Endometrium (tissue), 2 donors: ENCODE data around the gene NLRC5.

Experiments used
- FAIRE-seq: peaks from 2 replicates; lab custom pipeline; 2012; peaks lifted over from hg19 to GRCh38; lab: Jason Lieb, UNC
- donor health status: control.
- donor health status: control.

NLRC5 gene

GRCh38 chr16:57126411-57126810, 137.1 kb downstream of the NLRC5 start:
- FAIRE-seq = no peak

- no peak for FAIRE-seq
Observed at GRCh38 chr16:57127037-57127763, 137.8 kb downstream of the NLRC5 start.

GRCh38 chr16:57127836-57128235, 138.5 kb downstream of the NLRC5 start:
- no peak for FAIRE-seq

- no peak for FAIRE-seq
Observed at GRCh38 chr16:57128771-57129389, 139.5 kb downstream of the NLRC5 start.

- FAIRE-seq = no peak
Observed at GRCh38 chr16:57130950-57131321, 141.6 kb downstream of the NLRC5 start.

- FAIRE-seq = no peak
Observed at GRCh38 chr16:57131351-57131970, 142.1 kb downstream of the NLRC5 start.

- no peak for FAIRE-seq
Observed at GRCh38 chr16:57132470-57132869, 143.1 kb downstream of the NLRC5 start.

GRCh38 chr16:57133031-57133430, 143.7 kb downstream of the NLRC5 start:
- FAIRE-seq = no peak
